Measurements from ENCODE around the gene SEMA4B.

The SEMA4B gene

GRCh38 chr15:90201944-90202375, 830 bp downstream of the SEMA4B start:
- no peak for FAIRE-seq

GRCh38 chr15:90202929-90203328, 1.8 kb downstream of the SEMA4B start:
- DNase-seq (ENCODE audit: insufficient read length, low spot score) (no peak), FAIRE-seq (no peak)
- no peak for TF ChIP-seq CTCF (IDR thresholded peaks at IDR 0.05; ENCODE audit: insufficient read depth, missing control alignments)

More at GRCh38 chr15:90201944-90202375, 830 bp downstream of the SEMA4B start:
- no peak for DNase-seq (ENCODE audit: insufficient read length, low spot score)
- TF ChIP-seq CTCF (IDR thresholded peaks at IDR 0.05; ENCODE audit: insufficient read depth, missing control alignments), result no peak

GRCh38 chr15:90203473-90203872, 2.3 kb downstream of the SEMA4B start:
- TF ChIP-seq CTCF (IDR thresholded peaks at IDR 0.05; ENCODE audit: insufficient read depth, missing control alignments), result no peak
- FAIRE-seq (no peak), DNase-seq (ENCODE audit: insufficient read length, low spot score) (no peak)

GRCh38 chr15:90203922-90204321, 2.8 kb downstream of the SEMA4B start:
- FAIRE-seq (no peak), DNase-seq (ENCODE audit: insufficient read length, low spot score) (no peak)
- no peak for TF ChIP-seq CTCF (IDR thresholded peaks at IDR 0.05; ENCODE audit: insufficient read depth, missing control alignments)

GRCh38 chr15:90205050-90205848, 4.1 kb downstream of the SEMA4B start:
- TF ChIP-seq CTCF (IDR thresholded peaks at IDR 0.05; ENCODE audit: insufficient read depth, missing control alignments), result no peak
- no peak for DNase-seq (ENCODE audit: insufficient read length, low spot score)
- no peak for FAIRE-seq

- FAIRE-seq, result no peak
Measured at GRCh38 chr15:90205886-90206285, 4.8 kb downstream of the SEMA4B start.

More at GRCh38 chr15:90205886-90206285, 4.8 kb downstream of the SEMA4B start:
- no peak for DNase-seq (ENCODE audit: insufficient read length, low spot score)
- no peak for TF ChIP-seq CTCF (IDR thresholded peaks at IDR 0.05; ENCODE audit: insufficient read depth, missing control alignments)

Measured in D721Med (cell line).